NCI-H82 treated with DMSO at 0.1 percent for 48 hours (cell line): ENCODE results near the gene FARS2.

Experiments
- DNase-seq: peaks from one replicate; lab custom pipeline; 2025; ENCODE audit not compliant: unreplicated experiment; lab: John Stamatoyannopoulos, UW

FARS2 gene

GRCh38 chr6:5422321-5422915, 161.1 kb downstream of the FARS2 start:
- DNase-seq, result peak; percentile 39

- no peak for DNase-seq
These were observed 161.9 kb downstream of the FARS2 start for GRCh38 chr6:5423251-5423650.

GRCh38 chr6:5424726-5425125, 163.4 kb downstream of the FARS2 start:
- DNase-seq, result no peak

GRCh38 chr6:5425267-5425666, 164.0 kb downstream of the FARS2 start:
- DNase-seq, result no peak

- no peak for DNase-seq
These were observed 164.5 kb downstream of the FARS2 start for GRCh38 chr6:5425797-5426196.

GRCh38 chr6:5427586-5427985, 166.3 kb downstream of the FARS2 start:
- DNase-seq, result no peak

- DNase-seq, result no peak
These were observed 172.0 kb downstream of the FARS2 start for GRCh38 chr6:5433324-5433723.

- DNase-seq, result no peak
These were observed 174.1 kb downstream of the FARS2 start for GRCh38 chr6:5435449-5435848.

GRCh38 chr6:5438922-5439584, 177.7 kb downstream of the FARS2 start:
- DNase-seq, result no peak

GRCh38 chr6:5439749-5440148, 178.4 kb downstream of the FARS2 start:
- no peak for DNase-seq

- no peak for DNase-seq
These were observed 181.0 kb downstream of the FARS2 start for GRCh38 chr6:5442319-5442718.

GRCh38 chr6:5442916-5443315, 181.6 kb downstream of the FARS2 start:
- no peak for DNase-seq

GRCh38 chr6:5443491-5443890, 182.2 kb downstream of the FARS2 start:
- DNase-seq, result no peak

- no peak for DNase-seq
These were observed 185.2 kb downstream of the FARS2 start for GRCh38 chr6:5446362-5447075.

GRCh38 chr6:5447921-5448320, 186.6 kb downstream of the FARS2 start:
- no peak for DNase-seq

GRCh38 chr6:5450073-5450472, 188.8 kb downstream of the FARS2 start:
- no peak for DNase-seq

GRCh38 chr6:5453546-5453945, 192.2 kb downstream of the FARS2 start:
- DNase-seq, result no peak

GRCh38 chr6:5455142-5455541, 193.8 kb downstream of the FARS2 start:
- DNase-seq, result no peak

- no peak for DNase-seq
These were observed 195.7 kb downstream of the FARS2 start for GRCh38 chr6:5457041-5457440.

GRCh38 chr6:5457983-5458683, 196.8 kb downstream of the FARS2 start:
- DNase-seq, result no peak

GRCh38 chr6:5459346-5459745, 198.0 kb downstream of the FARS2 start:
- no peak for DNase-seq

- DNase-seq, result no peak
These were observed 200.1 kb downstream of the FARS2 start for GRCh38 chr6:5461365-5461764.
